Lung (tissue), 12 donors: Measurements from ENCODE around the gene HMG20A. TPM values are rescaled to one million over a fixed set of nuclear protein-coding genes. Genes with fewer than 3 reads are reported as not detected.

ENCODE experiments used
- ATAC-seq: fragments of 200-7000 bp; cut with Tn5 transposase; one replicate; pipeline ENCODE4 v1.9.1; 2020; ENCODE audit warnings: moderate number of reproducible peaks; ENCODE audit not compliant: insufficient read depth, low FRiP score
- DNase-seq, 3 donors: peaks; one replicate each; pipeline ENCODE4 v3.0.0-alpha.2; 2013 to 2017
- H3K27ac ChIP-seq, 2 donors: one replicate each; pipeline ENCODE4 v1.5.1; 2013; ENCODE audit warnings: mild to moderate bottlenecking in 2 of 2, moderate library complexity in 2 of 2, control low read depth in 1 of 2, inconsistent platforms in 1 of 2, low read depth in 1 of 2, low read length in 1 of 2
- H3K27me3 ChIP-seq, 3 donors: one replicate each; pipeline ENCODE4 v1.5.1; 2013; ENCODE audit warnings: low read length in 2 of 3; ENCODE audit not compliant: control insufficient read depth in 3 of 3, insufficient read depth in 3 of 3
- H3K36me3 ChIP-seq, 4 donors: one replicate each; pipeline ENCODE4 v1.5.1; 2013; ENCODE audit warnings: low read length in 4 of 4, mild to moderate bottlenecking in 1 of 4, moderate library complexity in 1 of 4; ENCODE audit not compliant: control insufficient read depth in 4 of 4, insufficient read depth in 4 of 4
- H3K4me1 ChIP-seq, 5 donors: one replicate each; pipeline ENCODE4 v1.5.1; 2013; ENCODE audit warnings: low read length in 5 of 5, mild to moderate bottlenecking in 2 of 5, moderate library complexity in 1 of 5; ENCODE audit not compliant: control insufficient read depth in 5 of 5, insufficient read depth in 5 of 5
- H3K4me3 ChIP-seq: one replicate; pipeline ENCODE4 v1.5.1; 2013; ENCODE audit warnings: mild to moderate bottlenecking, control low read depth, moderate library complexity
- H3K9ac ChIP-seq, 2 donors: one replicate each; pipeline ENCODE4 v1.5.1; 2013; ENCODE audit warnings: low read length in 2 of 2, control low read depth in 1 of 2; ENCODE audit not compliant: insufficient read depth in 1 of 2
- H3K9me3 ChIP-seq, 4 donors: one replicate each; pipeline ENCODE4 v1.5.1; 2013; ENCODE audit warnings: low read length in 3 of 4, mild to moderate bottlenecking in 1 of 4, moderate library complexity in 1 of 4; ENCODE audit not compliant: control insufficient read depth in 4 of 4, insufficient read depth in 3 of 4
- CTCF ChIP-seq: IDR thresholded peaks from 2 replicates; pipeline ENCODE4 v1.5.1; 2012; ENCODE audit warnings: mild to moderate bottlenecking; ENCODE audit errors: control extremely low read depth, extremely low read depth
- WGBS, 2 donors: extraction: QIAGEN DNeasy Blood & Tissue Kit; methylation state at CpG; one replicate each; pipeline ENCODE4 v1.1.7; 2013; 5-methylcytosine and 5-hydroxymethylcytosine counted together
- polyA plus RNA-seq, 2 donors: library from polyadenylated mRNA; stranded (reverse); fragments of 200-250 nt; gene quantifications; one replicate each; pipeline ENCODE4 v1.2.1, GENCODE V29; 2013
- total RNA-seq, 2 donors: library from RNA; depleted of rRNA in 1 of 2; stranded (reverse); fragments of >200 nt in 1 of 2; gene quantifications; one replicate each; pipeline ENCODE4 v1.2.1, GENCODE V29; 2014 to 2021
- donor health status: control.
- donor health status: control.
- donor health status: Bipolar disorder and iron deficiency.
- donor health status: healthy.
- donor health status: DM: yes; HTN: yes; CAD: no.

The HMG20A gene
- total and polyA plus RNA-seq, 4 donors = 12.7 to 63.9 (median 23.4) TPM

GRCh38 chr15:77514641-77515402, 94.1 kb downstream of the HMG20A start:
- DNase-seq (no peak), ATAC-seq (no peak)
- TF ChIP-seq CTCF = no peak
- 81 to 91% methylated on average over 11 of the region's 11 CpGs for WGBS, 2 donors
- no peaks in the 10 kb centered on the region for H3K27me3 ChIP-seq
- no peak overlapping the region for H3K9ac ChIP-seq
- H3K27ac ChIP-seq = no peak overlapping the region
- H3K4me3 ChIP-seq = no peak overlapping the region
- peaks cover 3 to 9% (median 6%) of the 10 kb centered on the region in 5 donors for H3K4me1 ChIP-seq
- H3K9me3 ChIP-seq = no peaks in the 10 kb centered on the region
- no peaks in the 10 kb centered on the region for H3K36me3 ChIP-seq

DNA sequence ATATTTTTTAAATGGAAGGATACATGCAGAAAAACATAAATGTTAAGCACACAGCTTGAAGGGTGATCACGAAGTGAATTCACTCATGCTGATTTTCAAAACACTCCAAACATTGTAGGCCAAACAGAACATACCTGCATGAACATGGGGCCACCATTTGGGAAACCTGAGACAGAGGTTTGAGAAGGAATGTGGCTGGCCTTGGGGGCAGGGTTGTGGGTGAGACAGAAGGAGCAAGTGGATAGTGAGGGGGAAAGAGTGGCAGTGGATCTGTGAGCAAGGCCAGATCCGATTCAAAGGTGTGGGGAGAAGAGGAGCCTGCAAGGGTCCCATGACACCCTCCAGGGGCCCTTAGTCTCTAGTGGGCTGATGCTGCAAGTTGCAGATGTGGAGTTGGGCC, 94.9 kb downstream of the HMG20A start:
- Histone ChIP-seq H3K27me3 (no peaks in the 10 kb centered on the region), H3K36me3 (no peaks in the 10 kb centered on the region), H3K9me3 (no peaks in the 10 kb centered on the region), H3K27ac (no peak overlapping the region), H3K4me1 (peaks cover under 1 to 7% (median 3%) of the 10 kb centered on the region in 5 donors), H3K4me3 (no peak overlapping the region), H3K9ac (no peak overlapping the region)
- 90 to 94% methylated on average over 2 of the region's 2 CpGs for WGBS, 2 donors
- no peak for TF ChIP-seq CTCF
- ATAC-seq (no peak), DNase-seq (no peak)

DNA sequence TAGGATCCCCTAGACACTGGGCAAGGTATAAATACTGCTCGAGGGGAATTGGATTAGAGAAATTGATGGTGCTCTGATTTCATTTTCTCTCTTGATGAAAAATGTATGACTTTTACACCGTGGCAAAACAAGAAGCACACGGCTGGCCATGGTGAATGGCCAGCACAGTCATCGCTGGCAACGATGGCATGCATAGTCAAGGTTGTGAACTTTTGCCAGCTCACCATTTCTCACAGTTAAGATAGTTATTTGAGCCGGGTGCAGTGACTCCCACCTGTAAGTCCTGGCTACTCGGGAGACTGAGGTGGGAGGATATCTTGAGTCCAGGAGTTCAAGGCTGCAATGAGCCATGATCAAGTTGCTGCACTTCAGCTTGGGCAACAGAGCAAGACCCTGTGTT, 95.4 kb downstream of the HMG20A start:
- Histone ChIP-seq H3K4me3 (no peak overlapping the region), H3K9me3 (no peaks in the 10 kb centered on the region), H3K27me3 (no peaks in the 10 kb centered on the region), H3K27ac (no peak overlapping the region), H3K4me1 (peaks cover 0 to 3% (median 0%) of the 10 kb centered on the region in 5 donors), H3K36me3 (no peaks in the 10 kb centered on the region), H3K9ac (no peak overlapping the region)
- TF ChIP-seq CTCF = no peak
- DNase-seq (no peak), ATAC-seq (no peak)
- 92 to 97% methylated on average over 7 of the region's 7 CpGs for WGBS, 2 donors
